Measurements from ENCODE around the gene MTUS2.

MTUS2 gene

GRCh38 chr13:29493796-29494195, 673.7 kb downstream of the MTUS2 start:
- no peak for TF ChIP-seq CTCF (IDR thresholded peaks at IDR 0.05; ENCODE audit: control extremely low read depth, extremely low read depth, low read depth, missing control alignments)
- ChIA-PET POLR2A (no interaction called here), CTCF (interaction anchor here (1.0 to 2.2 kb wide), 2 partner anchors 14 to 214 kb away, joined by 3 to 10 read pairs; no protein-coding TSS in a partner anchor)
- no peak for DNase-seq (ENCODE audit: extremely low spot score)

GRCh38 chr13:29494520-29494919, 674.4 kb downstream of the MTUS2 start:
- TF ChIP-seq CTCF (IDR thresholded peaks at IDR 0.05; ENCODE audit: control extremely low read depth, extremely low read depth, low read depth, missing control alignments) = no peak
- ChIA-PET CTCF (interaction anchor here (4.4 kb wide), 1 partner anchor 13 kb away, joined by 51 read pairs; no protein-coding TSS in a partner anchor), POLR2A (no interaction called here)
- no peak for DNase-seq (ENCODE audit: extremely low spot score)

GRCh38 chr13:29496241-29496712, 676.1 kb downstream of the MTUS2 start:
- TF ChIP-seq CTCF (IDR thresholded peaks at IDR 0.05; ENCODE audit: control extremely low read depth, extremely low read depth, low read depth, missing control alignments) = no peak
- peak; percentile 53 for DNase-seq (ENCODE audit: extremely low spot score)
- POLR2A ChIA-PET = no interaction called here
- CTCF ChIA-PET = interaction anchor here (1.0 to 4.4 kb wide), 5 partner anchors 12 to 618 kb away, joined by 3 to 51 read pairs (median 4); no protein-coding TSS in a partner anchor

GRCh38 chr13:29497137-29497654, 677.1 kb downstream of the MTUS2 start:
- CTCF ChIA-PET = interaction anchor here (1.0 to 4.4 kb wide), 7 partner anchors 11 to 618 kb away, joined by 3 to 51 read pairs (median 4); no protein-coding TSS in a partner anchor
- no peak for DNase-seq (ENCODE audit: extremely low spot score)
- no peak for TF ChIP-seq CTCF (IDR thresholded peaks at IDR 0.05; ENCODE audit: control extremely low read depth, extremely low read depth, low read depth, missing control alignments)
- POLR2A ChIA-PET = no interaction called here

- CTCF ChIA-PET = interaction anchor here (0.8 to 4.4 kb wide), 6 partner anchors 9 to 210 kb away, joined by 3 to 51 read pairs (median 4); no protein-coding TSS in a partner anchor
- no peak for DNase-seq (ENCODE audit: extremely low spot score)
- no peak for TF ChIP-seq CTCF (IDR thresholded peaks at IDR 0.05; ENCODE audit: control extremely low read depth, extremely low read depth, low read depth, missing control alignments)
- POLR2A ChIA-PET = no interaction called here
Measured at GRCh38 chr13:29498426-29499040, 678.4 kb downstream of the MTUS2 start.

GRCh38 chr13:29499506-29500165, 679.5 kb downstream of the MTUS2 start:
- TF ChIP-seq CTCF (IDR thresholded peaks at IDR 0.05; ENCODE audit: control extremely low read depth, extremely low read depth, low read depth, missing control alignments) = no peak
- no peak for DNase-seq (ENCODE audit: extremely low spot score)
- ChIA-PET POLR2A (no interaction called here), CTCF (interaction anchor here (1.2 to 1.3 kb wide), 2 partner anchors 208 to 209 kb away, joined by 3 to 5 read pairs; no protein-coding TSS in a partner anchor)

Data from GM10248 (cell line).